RWPE2 (cell line): ENCODE measurements around the gene MOB2.

Experiments
- ATAC-seq: fragments of 200-7000 bp; cut with Tn5 transposase; 3 replicates; pipeline ENCODE4 v1.9.1; 2021; ENCODE audit warnings: low read depth
- DNase-seq: peaks from one replicate; pipeline ENCODE4 v3.0.0-alpha.2; 2020; ENCODE audit warnings: low spot score
- H3K27ac ChIP-seq: fragments of 450-650 bp; 2 replicates; pipeline ENCODE4 v1.5.1; 2017; ENCODE audit warnings: mild to moderate bottlenecking; ENCODE audit not compliant: poor library complexity, severe bottlenecking
- H3K27me3 ChIP-seq: fragments of 250-450 bp; sonication (Bioruptor Pico); 2 replicates; pipeline ENCODE4 v1.5.1; 2021; ENCODE audit warnings: mild to moderate bottlenecking, moderate library complexity; ENCODE audit not compliant: insufficient read depth, poor library complexity, severe bottlenecking
- H3K36me3 ChIP-seq: fragments of 250-450 bp; sonication (Bioruptor Pico); 2 replicates; pipeline ENCODE4 v1.5.1; 2020; ENCODE audit warnings: low read depth, mild to moderate bottlenecking, moderate library complexity
- H3K4me1 ChIP-seq: fragments of 250-450 bp; sonication (Bioruptor Pico); 2 replicates; pipeline ENCODE4 v1.5.1; 2021; ENCODE audit warnings: mild to moderate bottlenecking, moderate library complexity; ENCODE audit not compliant: insufficient read depth, poor library complexity, severe bottlenecking
- H3K4me3 ChIP-seq: fragments of 250-450 bp; sonication (Bioruptor Pico); 2 replicates; pipeline ENCODE4 v1.5.1; 2021; ENCODE audit warnings: mild to moderate bottlenecking, moderate library complexity; ENCODE audit not compliant: severe bottlenecking
- H3K9me3 ChIP-seq: fragments of 250-450 bp; sonication (Bioruptor Pico); 2 replicates; pipeline ENCODE4 v1.5.1; 2021; ENCODE audit warnings: mild to moderate bottlenecking, moderate library complexity; ENCODE audit not compliant: severe bottlenecking
- CTCF ChIP-seq: fragments of 450-650 bp; IDR thresholded peaks from one replicate; pipeline ENCODE4 v1.5.1; 2017; ENCODE audit warnings: mild to moderate bottlenecking, moderate library complexity; ENCODE audit not compliant: poor library complexity, severe bottlenecking

Gene MOB2

DNA sequence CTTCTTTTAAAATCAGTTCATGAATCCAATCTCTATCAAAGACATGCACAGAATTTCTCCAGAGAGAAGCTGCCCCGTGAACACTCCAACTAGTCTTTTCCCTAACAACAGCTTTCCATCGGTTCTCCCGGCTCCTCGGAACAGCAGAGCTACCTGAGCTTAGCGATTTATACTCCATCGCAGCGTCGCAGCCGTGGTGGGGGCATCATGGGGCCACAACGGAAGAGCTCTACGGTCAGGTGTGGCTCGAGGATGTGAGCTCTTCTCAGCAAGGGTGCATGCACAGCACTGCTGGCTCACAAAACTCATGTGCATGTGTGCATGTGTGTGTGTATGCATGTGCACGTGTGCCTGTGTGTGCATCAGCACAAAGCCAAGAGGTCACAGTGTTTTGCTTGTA, 11.7 kb upstream of the MOB2 start:
- ATAC-seq (no peak), DNase-seq (no peak)
- H3K36me3 ChIP-seq, result no peaks in the 10 kb centered on the region
- H3K27me3 ChIP-seq, result no peaks in the 10 kb centered on the region
- H3K27ac ChIP-seq, result no peak overlapping the region
- no peak overlapping the region for H3K4me3 ChIP-seq
- TF ChIP-seq CTCF, result no peak
- H3K4me1 ChIP-seq, result no peaks in the 10 kb centered on the region
- no peaks in the 10 kb centered on the region for H3K9me3 ChIP-seq

DNA sequence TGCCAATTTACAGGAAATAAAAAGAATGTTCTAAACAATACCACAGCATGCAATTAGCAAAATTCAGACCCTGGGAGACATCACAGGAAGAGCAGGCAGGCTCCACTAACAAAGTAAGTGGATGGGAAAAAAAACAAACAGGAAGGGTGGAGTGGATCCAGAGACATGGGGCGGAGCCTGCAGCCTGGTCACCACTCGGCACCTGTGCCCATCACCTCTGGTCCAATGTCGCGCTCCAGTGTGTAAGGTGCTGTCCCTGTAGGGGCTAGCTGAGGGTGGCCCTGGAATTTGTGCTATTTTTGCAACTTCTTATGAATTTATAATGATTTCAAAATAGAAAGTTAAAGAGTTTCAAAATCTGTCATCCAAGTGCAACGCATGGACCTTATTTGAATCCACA, 11.0 kb upstream of the MOB2 start:
- H3K36me3 ChIP-seq, result no peaks in the 10 kb centered on the region
- H3K27ac ChIP-seq, result no peak overlapping the region
- DNase-seq (no peak), ATAC-seq (no peak)
- no peaks in the 10 kb centered on the region for H3K9me3 ChIP-seq
- H3K4me1 ChIP-seq, result no peaks in the 10 kb centered on the region
- no peaks in the 10 kb centered on the region for H3K27me3 ChIP-seq
- no peak overlapping the region for H3K4me3 ChIP-seq
- TF ChIP-seq CTCF, result no peak

DNA sequence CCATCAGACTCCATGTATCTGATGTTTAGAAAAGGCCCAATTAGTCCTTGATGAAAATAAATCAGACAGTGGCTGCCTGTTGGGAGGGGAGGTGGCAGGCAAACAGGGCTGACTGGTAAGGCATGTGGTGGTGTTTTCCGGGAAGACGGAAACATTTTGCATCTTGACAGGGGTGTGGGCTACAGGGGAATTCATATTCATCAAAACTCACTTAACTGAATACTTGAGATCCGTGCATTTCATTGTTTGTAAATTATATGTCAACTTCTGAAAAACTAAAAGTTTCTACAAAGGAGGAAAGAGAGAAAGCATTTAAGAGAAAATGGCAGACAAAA, 10.1 kb upstream of the MOB2 start:
- H3K36me3 ChIP-seq, result no peaks in the 10 kb centered on the region
- H3K9me3 ChIP-seq, result no peaks in the 10 kb centered on the region
- H3K4me1 ChIP-seq, result no peaks in the 10 kb centered on the region
- DNase-seq, result no peak
- no peak overlapping the region for H3K4me3 ChIP-seq
- ATAC-seq, result no peak
- no peaks in the 10 kb centered on the region for H3K27me3 ChIP-seq
- no peak overlapping the region for H3K27ac ChIP-seq
- no peak for TF ChIP-seq CTCF

- no peak overlapping the region for H3K27ac ChIP-seq
- TF ChIP-seq CTCF, result no peak
- no peaks in the 10 kb centered on the region for H3K4me1 ChIP-seq
Measured at GRCh38 chr11:1496091-1496760, 9.6 kb upstream of the MOB2 start.

GRCh38 chr11:1494650-1495049, 8.1 kb upstream of the MOB2 start:
- Histone ChIP-seq H3K4me3 (no peak overlapping the region), H3K27me3 (no peaks in the 10 kb centered on the region), H3K9me3 (no peaks in the 10 kb centered on the region), H3K27ac (no peak overlapping the region), H3K4me1 (no peaks in the 10 kb centered on the region), H3K36me3 (no peaks in the 10 kb centered on the region)
- no peak for DNase-seq
- TF ChIP-seq CTCF, result no peak
- ATAC-seq, result no peak

More at GRCh38 chr11:1496091-1496760, 9.6 kb upstream of the MOB2 start:
- no peak overlapping the region for H3K4me3 ChIP-seq
- H3K9me3 ChIP-seq, result no peaks in the 10 kb centered on the region
- no peaks in the 10 kb centered on the region for H3K36me3 ChIP-seq
- ATAC-seq (no peak), DNase-seq (no peak)
- no peaks in the 10 kb centered on the region for H3K27me3 ChIP-seq
